Endothelial cell of umbilical vein (primary cell): ENCODE measurements around the gene HCK. TPM values are rescaled to one million over a fixed set of nuclear protein-coding genes. Genes with fewer than 3 reads are reported as not detected.

Source experiments
- BruUV-seq: library from RNA; stranded (reverse); fragments of 400-500 nt; replicated peaks from 2 replicates; lab custom pipeline; 2021; lab: Mats Ljungman, UMichigan
- CTCF ChIA-PET: fragments of 300-600, 350-600 bp; sonication (Branson Sonifier 250); formaldehyde crosslinking; loops from one replicate; lab custom pipeline; 2021; ENCODE audit warnings: antibody characterized with exemption, inconsistent platforms; lab: Charles Lee
- POLR2A ChIA-PET: fragments of 300-600, 350-600 bp; sonication (Branson Sonifier 250); formaldehyde crosslinking; loops from one replicate; lab custom pipeline; 2021; ENCODE audit warnings: antibody characterized with exemption, inconsistent platforms; lab: Charles Lee
- DNase-seq: peaks from one replicate; pipeline ENCODE4 v3.0.0-alpha.2; 2011; ENCODE audit warnings: low read depth, low spot score
- FAIRE-seq: peaks from 2 replicates; lab custom pipeline; 2011; peaks lifted over from hg19 to GRCh38; lab: Jason Lieb, UNC
- H2AFZ ChIP-seq: 2 replicates; pipeline ENCODE4 v1.6.0; 2012; ENCODE audit warnings: low read depth, low read length, control low read depth, inconsistent platforms
- H3K27ac ChIP-seq: 2 replicates; pipeline ENCODE4 v1.5.1; 2011; ENCODE audit warnings: low read depth, mild to moderate bottlenecking, control low read depth, low read length, moderate library complexity; ENCODE audit not compliant: insufficient read depth
- H3K27me3 ChIP-seq, 2 experiments: 2 replicates each; pipeline versions ENCODE4 v1.6.0 to v1.6.1; 2011; ENCODE audit warnings: low read length in 2 of 2, mixed read lengths in 1 of 2; ENCODE audit not compliant: control insufficient read depth in 2 of 2, insufficient read depth in 2 of 2
- H3K36me3 ChIP-seq, 2 experiments: 2 replicates in 1 of 2; 3 replicates in 1 of 2; pipeline ENCODE4 v1.5.1; 2011; ENCODE audit warnings: low read length in 2 of 2, mild to moderate bottlenecking in 1 of 2, moderate library complexity in 1 of 2; ENCODE audit not compliant: control insufficient read depth in 2 of 2, insufficient read depth in 2 of 2; ENCODE audit errors: extremely low read depth in 1 of 2
- H3K4me1 ChIP-seq: 3 replicates; pipeline ENCODE4 v1.5.1; 2011; ENCODE audit warnings: mild to moderate bottlenecking, low read length; ENCODE audit not compliant: control insufficient read depth, insufficient read depth; ENCODE audit errors: extremely low read depth
- H3K4me2 ChIP-seq: 2 replicates; pipeline ENCODE4 v1.6.1; 2011; ENCODE audit warnings: low read length, control low read depth, mixed read lengths; ENCODE audit not compliant: insufficient read depth
- H3K4me3 ChIP-seq, 3 experiments: fragments of 200-600 bp in 1 of 3; sonication (generic), shearing (Covaris generic) in 1 of 3; replicated peaks in 1 of 3; 2 replicates each; pipeline ENCODE4 v1.5.1; 2011 to 2016; ENCODE audit warnings: control low read depth in 3 of 3, low read length in 3 of 3, mild to moderate bottlenecking in 2 of 3, inconsistent platforms in 1 of 3, low read depth in 1 of 3, moderate library complexity in 1 of 3; ENCODE audit not compliant: insufficient read depth in 1 of 3
- H3K79me2 ChIP-seq: 2 replicates; pipeline ENCODE4 v1.6.0; 2012; ENCODE audit warnings: low read length, inconsistent platforms; ENCODE audit not compliant: control insufficient read depth, insufficient read depth
- H3K9ac ChIP-seq: replicated peaks from 2 replicates; pipeline ENCODE3; 2011; ENCODE audit warnings: low read length, control low read depth; ENCODE audit not compliant: insufficient read depth; ENCODE audit errors: extremely low read depth
- H3K9me1 ChIP-seq: replicated peaks from 3 replicates; pipeline ENCODE4 v1.6.0; 2011; ENCODE audit warnings: mild to moderate bottlenecking, low read length; ENCODE audit not compliant: control insufficient read depth, insufficient read depth; ENCODE audit errors: extremely low read depth
- H3K9me3 ChIP-seq: replicated peaks from 2 replicates; pipeline ENCODE4 v1.5.1; 2012; ENCODE audit warnings: low read length, inconsistent platforms; ENCODE audit not compliant: control insufficient read depth, insufficient read depth
- H4K20me1 ChIP-seq: replicated peaks from 2 replicates; pipeline ENCODE3; 2011; ENCODE audit warnings: mild to moderate bottlenecking, low read length; ENCODE audit not compliant: control insufficient read depth, insufficient read depth; ENCODE audit errors: extremely low read depth
- CTCF ChIP-seq, 2 donors: IDR thresholded peaks; 1 replicate in 1 of 2; 2 replicates in 1 of 2; pipeline ENCODE4 v1.5.1; 2011; ENCODE audit warnings: low read length in 2 of 2, mild to moderate bottlenecking in 2 of 2, moderate library complexity in 2 of 2, control low read depth in 1 of 2, inconsistent platforms in 1 of 2, low read depth in 1 of 2; ENCODE audit not compliant: insufficient read depth in 1 of 2; ENCODE audit errors: extremely low read depth in 1 of 2
- EZH2 ChIP-seq: IDR thresholded peaks from 2 replicates; pipeline ENCODE4 v1.6.1; 2012; ENCODE audit warnings: borderline replicate concordance, low read depth, mild to moderate bottlenecking, moderate library complexity, low read length, inconsistent platforms; ENCODE audit not compliant: severe bottlenecking
- FOS ChIP-seq: IDR thresholded peaks from 2 replicates; pipeline ENCODE4 v1.6.1; 2011; ENCODE audit warnings: mild to moderate bottlenecking, low read length, moderate library complexity, borderline replicate concordance; ENCODE audit not compliant: insufficient read depth
- GATA2 ChIP-seq: IDR thresholded peaks from 2 replicates; pipeline ENCODE4 v1.7.0; 2011; ENCODE audit warnings: low read depth, mild to moderate bottlenecking, moderate library complexity, mixed read lengths, low read length; ENCODE audit not compliant: insufficient read length, insufficient read depth
- JUN ChIP-seq: IDR thresholded peaks from 2 replicates; pipeline ENCODE4 v1.6.1; 2011; ENCODE audit warnings: borderline replicate concordance, low read depth; ENCODE audit not compliant: insufficient read length, insufficient read depth
- MYC ChIP-seq: IDR thresholded peaks from one replicate; pipeline ENCODE4 v1.6.1; 2011; ENCODE audit warnings: mild to moderate bottlenecking, low read depth, low read length
- POLR2A ChIP-seq: IDR thresholded peaks from 2 replicates; pipeline ENCODE4 v1.6.1; 2012; ENCODE audit warnings: low read depth, mild to moderate bottlenecking, control low read depth, low read length
- POLR2AphosphoS5 ChIP-seq: IDR thresholded peaks from 2 replicates; pipeline ENCODE4 v1.6.1; 2012; ENCODE audit warnings: low read depth, mild to moderate bottlenecking, control low read depth, low read length, moderate library complexity; ENCODE audit not compliant: insufficient read depth
- dilution Hi-C: fragments of 300-500 bp; cut with MboI; formaldehyde crosslinking; loops from one replicate; pipeline ENCODE4 v1.15.0; 2019; ENCODE audit warnings: low sequenced_read_pairs; ENCODE audit not compliant: extremely low pct_ligation_motif_present
- intact Hi-C: fragments of 100-400 bp; cut with micrococcal nuclease; formaldehyde crosslinking; loops from one replicate; pipeline ENCODE4 v1.10.0; 2022
- polyA plus RNA-seq, 4 experiments: library from polyadenylated mRNA; depleted of rRNA in 3 of 4; stranded (reverse) in 3 of 4; unstranded in 1 of 4; fragments of >200 nt; gene quantifications; 2 replicates each; pipeline versions ENCODE4 v1.2.1 to v1.2.3, GENCODE V29; 2011 to 2012; ENCODE audit warnings: missing spikeins in 1 of 4
- total RNA-seq: library from RNA; stranded (reverse); gene quantifications from 2 replicates; pipeline ENCODE4 v1.2.3, GENCODE V29; 2021
- TF ChIP-seq, protein P1 (sequence below): IDR thresholded peaks from 2 replicates; pipeline ENCODE4 v1.6.1; 2011; ENCODE audit not compliant: insufficient read depth, insufficient read length

Gene HCK
- total and polyA plus RNA-seq, 2 donors (not counting 3 experiments of a cell fraction or from before 2014, with no cell fraction given) = not detected

DNA sequence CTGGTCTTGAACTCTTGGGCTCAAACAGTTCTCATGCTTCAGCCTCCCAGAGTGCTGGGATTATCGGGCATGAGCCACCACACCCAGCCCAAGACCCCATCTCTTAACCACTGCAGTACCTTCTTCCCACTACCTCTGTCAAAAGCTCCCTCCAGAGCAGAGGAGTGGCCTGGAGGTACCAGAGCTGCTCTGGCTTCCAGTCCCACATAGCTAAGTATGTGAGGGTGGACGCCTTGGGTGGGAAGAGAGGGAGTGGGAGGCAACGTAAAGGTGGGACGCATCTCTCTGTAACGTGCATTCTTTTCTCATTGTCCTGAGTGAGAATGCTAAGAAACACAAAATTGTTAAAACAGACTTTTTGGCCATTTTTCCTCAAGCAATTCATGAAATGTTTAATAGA, 82.0 kb downstream of the HCK start:
- Histone ChIP-seq H3K27me3 (no peaks in the 10 kb centered on the region), H3K4me3 (no peak overlapping the region), H3K79me2 (peaks cover 22% of the 10 kb centered on the region), H3K4me1 (no peaks in the 10 kb centered on the region), H4K20me1 (no peaks in the 10 kb centered on the region), H3K9me1 (no peaks in the 10 kb centered on the region), H3K4me2 (no peak overlapping the region), H3K9ac (no peak overlapping the region), H3K36me3 (peaks cover 5 to 28% of the 10 kb centered on the region in 2 experiments), H3K9me3 (no peaks in the 10 kb centered on the region), H2AFZ (no peak overlapping the region), H3K27ac (no peak overlapping the region)
- ChIA-PET CTCF (no interaction called here), POLR2A (interaction anchor here (0.7 kb wide), 1 partner anchor 279 kb away, joined by 4 read pairs; no protein-coding TSS in a partner anchor)
- BruUV-seq = no TSS peak
- TF ChIP-seq, protein P1, sequence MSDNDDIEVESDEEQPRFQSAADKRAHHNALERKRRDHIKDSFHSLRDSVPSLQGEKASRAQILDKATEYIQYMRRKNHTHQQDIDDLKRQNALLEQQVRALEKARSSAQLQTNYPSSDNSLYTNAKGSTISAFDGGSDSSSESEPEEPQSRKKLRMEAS = no peak
- TF ChIP-seq JUN (no peak), GATA2 (no peak), CTCF (IDR thresholded peaks at IDR 0.05; ENCODE audit: extremely low read depth in 1 of 2, insufficient read depth in 1 of 2, low read depth in 1 of 2, low read length in 2 of 2) (no peak), EZH2 (no peak), FOS (no peak), POLR2A (no peak), MYC (no peak), POLR2AphosphoS5 (no peak)
- dilution Hi-C loops (no loop called here), intact Hi-C loops (no loop called here)
- FAIRE-seq = no peak
- DNase-seq = no peak
